H9 (cell line): ENCODE data around the gene BZW1. TPM values are rescaled to one million over a fixed set of nuclear protein-coding genes. Genes with fewer than 3 reads are reported as not detected.
"Not testable (repeated sequence)": the region's sequence is repeated elsewhere in the genome, so short reads cannot be mapped to it uniquely, and the experiment has no call there.

ENCODE experiments used
- DNase-seq: peaks from one replicate; pipeline ENCODE4 v3.0.0-alpha.2; 2017
- H2AFZ ChIP-seq: one replicate; pipeline ENCODE4 v1.6.1; 2013; ENCODE audit warnings: mild to moderate bottlenecking, low read length, control low read depth, moderate library complexity
- H2AK5ac ChIP-seq: 2 replicates; pipeline ENCODE4 v1.6.1; 2013; ENCODE audit warnings: low read length, control low read depth, mixed read lengths; ENCODE audit not compliant: insufficient read length
- H2BK120ac ChIP-seq: one replicate; pipeline ENCODE4 v1.6.1; 2013; ENCODE audit warnings: low read depth, mild to moderate bottlenecking, low read length, control low read depth, inconsistent platforms; ENCODE audit not compliant: poor library complexity, severe bottlenecking
- H2BK12ac ChIP-seq: 2 replicates; pipeline ENCODE4 v1.6.1; 2013; ENCODE audit warnings: low read length, control low read depth, mixed read lengths, low read depth; ENCODE audit not compliant: insufficient read length
- H2BK15ac ChIP-seq: 2 replicates; pipeline ENCODE4 v1.6.1; 2013; ENCODE audit warnings: low read depth, low read length, control low read depth
- H2BK20ac ChIP-seq: one replicate; pipeline ENCODE4 v1.6.1; 2013; ENCODE audit warnings: low read depth, mild to moderate bottlenecking, low read length, control low read depth, inconsistent platforms; ENCODE audit not compliant: poor library complexity, severe bottlenecking
- H2BK5ac ChIP-seq: 2 replicates; pipeline ENCODE4 v1.6.1; 2013; ENCODE audit warnings: low read length, control low read depth, mixed read lengths; ENCODE audit not compliant: insufficient read length
- H3K14ac ChIP-seq: 2 replicates; pipeline ENCODE4 v1.6.1; 2013; ENCODE audit warnings: low read length, control low read depth; ENCODE audit not compliant: insufficient read depth
- H3K18ac ChIP-seq: 2 replicates; pipeline ENCODE4 v1.6.1; 2013; ENCODE audit warnings: low read depth, mild to moderate bottlenecking, mixed read lengths, low read length, control low read depth; ENCODE audit not compliant: insufficient read length
- H3K23ac ChIP-seq: 2 replicates; pipeline ENCODE4 v1.6.1; 2013; ENCODE audit warnings: low read length, control low read depth, mixed read lengths, low read depth; ENCODE audit not compliant: insufficient read length
- H3K23me2 ChIP-seq: 2 replicates; pipeline ENCODE4 v1.6.1; 2013; ENCODE audit warnings: low read depth, mild to moderate bottlenecking, mixed read lengths, low read length, control low read depth; ENCODE audit not compliant: insufficient read length, poor library complexity, severe bottlenecking
- H3K27ac ChIP-seq: 2 replicates; pipeline ENCODE4 v1.5.1; 2013; ENCODE audit warnings: low read length, control low read depth, mixed read lengths, low read depth; ENCODE audit not compliant: insufficient read length
- H3K27me3 ChIP-seq: 2 replicates; pipeline ENCODE4 v1.6.1; 2013; ENCODE audit warnings: low read length, control low read depth, inconsistent platforms; ENCODE audit not compliant: insufficient read depth
- H3K4ac ChIP-seq: 2 replicates; pipeline ENCODE4 v1.6.1; 2013; ENCODE audit warnings: low read depth, mild to moderate bottlenecking, control low read depth, inconsistent platforms, low read length, moderate library complexity
- H3K4me1 ChIP-seq: 2 replicates; pipeline ENCODE4 v1.6.1; 2013; ENCODE audit warnings: low read length, control low read depth, inconsistent platforms; ENCODE audit not compliant: insufficient read depth
- H3K4me2 ChIP-seq: 2 replicates; pipeline ENCODE4 v1.6.1; 2013; ENCODE audit warnings: low read length, control low read depth, mixed read lengths; ENCODE audit not compliant: insufficient read length, insufficient read depth
- H3K56ac ChIP-seq: 2 replicates; pipeline ENCODE4 v1.6.1; 2013; ENCODE audit warnings: low read depth, mild to moderate bottlenecking, mixed read lengths, low read length, control low read depth; ENCODE audit not compliant: insufficient read length
- H3K79me1 ChIP-seq: 2 replicates; pipeline ENCODE4 v1.6.1; 2013; ENCODE audit warnings: low read depth, mild to moderate bottlenecking, moderate library complexity, low read length, control low read depth, inconsistent platforms; ENCODE audit not compliant: insufficient read depth, poor library complexity, severe bottlenecking
- H3K79me2 ChIP-seq: 2 replicates; pipeline ENCODE4 v1.6.1; 2013; ENCODE audit warnings: low read length, control low read depth, inconsistent platforms; ENCODE audit not compliant: insufficient read depth
- H3K9ac ChIP-seq: 2 replicates; pipeline ENCODE4 v1.6.1; 2013; ENCODE audit warnings: low read length, control low read depth, mixed read lengths; ENCODE audit not compliant: insufficient read length; ENCODE audit errors: extremely low read depth
- H3K9me3 ChIP-seq: one replicate; pipeline ENCODE4 v1.6.1; 2013; ENCODE audit warnings: low read depth, low read length, inconsistent platforms; ENCODE audit not compliant: control insufficient read depth
- H3T11ph ChIP-seq: one replicate; pipeline ENCODE4 v1.6.1; 2013; ENCODE audit warnings: mild to moderate bottlenecking, low read length, control low read depth, inconsistent platforms
- H4K20me1 ChIP-seq: one replicate; pipeline ENCODE4 v1.6.1; 2013; ENCODE audit not compliant: control insufficient read depth, insufficient read length, insufficient read depth
- H4K5ac ChIP-seq: 2 replicates; pipeline ENCODE4 v1.6.1; 2013; ENCODE audit warnings: low read depth, mild to moderate bottlenecking, mixed read lengths, low read length, control low read depth; ENCODE audit not compliant: insufficient read length
- H4K8ac ChIP-seq: replicated peaks from 2 replicates; pipeline ENCODE4 v1.6.1; 2013; ENCODE audit warnings: low read length, control low read depth, mixed read lengths, low read depth; ENCODE audit not compliant: insufficient read length
- H4K91ac ChIP-seq: 2 replicates; pipeline ENCODE4 v1.6.1; 2013; ENCODE audit warnings: low read depth, mild to moderate bottlenecking, moderate library complexity, mixed read lengths, low read length, control low read depth; ENCODE audit not compliant: insufficient read length
- H3K27ac Mint-ChIP-seq, 3 experiments: 2 replicates in 2 of 3; 3 replicates in 1 of 3; pipeline ENCODE4 v1.8.0; 2020 to 2021; ENCODE audit warnings: mixed read lengths in 3 of 3, mild to moderate bottlenecking in 1 of 3, moderate library complexity in 1 of 3
- H3K27me3 Mint-ChIP-seq: 2 replicates; pipeline ENCODE4 v1.8.0; 2021; ENCODE audit warnings: low read depth, mild to moderate bottlenecking, moderate library complexity, mixed read lengths
- H3K36me3 Mint-ChIP-seq, 3 experiments: 2 replicates in 2 of 3; 3 replicates in 1 of 3; pipeline ENCODE4 v1.8.0; 2020 to 2021; ENCODE audit warnings: low read depth in 3 of 3, mixed read lengths in 3 of 3; ENCODE audit not compliant: insufficient read depth in 1 of 3
- H3K4me1 Mint-ChIP-seq, 2 experiments: 2 replicates each; pipeline ENCODE4 v1.8.0; 2020; ENCODE audit warnings: mixed read lengths in 2 of 2
- H3K4me3 Mint-ChIP-seq, 2 experiments: 2 replicates in 1 of 2; 3 replicates in 1 of 2; pipeline ENCODE4 v1.8.0; 2020 to 2021; ENCODE audit warnings: mild to moderate bottlenecking in 2 of 2, mixed read lengths in 2 of 2, moderate library complexity in 1 of 2
- H3K9me3 Mint-ChIP-seq, 2 experiments: 2 replicates in 1 of 2; 3 replicates in 1 of 2; pipeline ENCODE4 v1.8.0; 2020; ENCODE audit warnings: mild to moderate bottlenecking in 2 of 2, mixed read lengths in 2 of 2, moderate library complexity in 1 of 2
- WGBS: extraction: QIAGEN DNeasy Blood & Tissue Kit; methylation state at CpG from one replicate; pipeline ENCODE4 v1.1.7; 2013; ENCODE audit warnings: missing lambda C conversion rate, low lambda C conversion rate, mixed read lengths; ENCODE audit not compliant: insufficient read length; ENCODE audit errors: extremely low coverage; 5-methylcytosine and 5-hydroxymethylcytosine counted together
- total RNA-seq: library from RNA; stranded (reverse); gene quantifications from 2 replicates; pipeline ENCODE4 v1.2.1, GENCODE V29; 2021
- TF ChIP-seq, protein P1 (sequence below): fragments of 200-600 bp; sonication (generic); conservative IDR thresholded peaks from 3 replicates; pipeline ENCODE4 v1.8.0; 2021; ENCODE audit warnings: antibody characterized with exemption, mild to moderate bottlenecking

The BZW1 gene
- total RNA-seq, 1 experiment from 2014 or later, result 370 TPM

GRCh38 chr2:200800458-200800857 lies 11.3 kb upstream of the BZW1 start:
- H4K5ac ChIP-seq, result no peak overlapping the region
- TF ChIP-seq, protein P1, sequence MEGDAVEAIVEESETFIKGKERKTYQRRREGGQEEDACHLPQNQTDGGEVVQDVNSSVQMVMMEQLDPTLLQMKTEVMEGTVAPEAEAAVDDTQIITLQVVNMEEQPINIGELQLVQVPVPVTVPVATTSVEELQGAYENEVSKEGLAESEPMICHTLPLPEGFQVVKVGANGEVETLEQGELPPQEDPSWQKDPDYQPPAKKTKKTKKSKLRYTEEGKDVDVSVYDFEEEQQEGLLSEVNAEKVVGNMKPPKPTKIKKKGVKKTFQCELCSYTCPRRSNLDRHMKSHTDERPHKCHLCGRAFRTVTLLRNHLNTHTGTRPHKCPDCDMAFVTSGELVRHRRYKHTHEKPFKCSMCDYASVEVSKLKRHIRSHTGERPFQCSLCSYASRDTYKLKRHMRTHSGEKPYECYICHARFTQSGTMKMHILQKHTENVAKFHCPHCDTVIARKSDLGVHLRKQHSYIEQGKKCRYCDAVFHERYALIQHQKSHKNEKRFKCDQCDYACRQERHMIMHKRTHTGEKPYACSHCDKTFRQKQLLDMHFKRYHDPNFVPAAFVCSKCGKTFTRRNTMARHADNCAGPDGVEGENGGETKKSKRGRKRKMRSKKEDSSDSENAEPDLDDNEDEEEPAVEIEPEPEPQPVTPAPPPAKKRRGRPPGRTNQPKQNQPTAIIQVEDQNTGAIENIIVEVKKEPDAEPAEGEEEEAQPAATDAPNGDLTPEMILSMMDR, result no peak
- no peak overlapping the region for H2BK15ac ChIP-seq
- Mint-ChIP-seq H3K27me3 (peaks cover 2% of the 10 kb centered on the region; the same call in 1 of the 2 replicates), H3K27ac (no peak overlapping the region), H3K36me3 (peaks cover 2 to 6% (median 2%) of the 10 kb centered on the region in 3 experiments; a peak in 5 of 7 replicates), H3K9me3 (peaks cover 2 to 5% of the 10 kb centered on the region in 2 experiments; a peak in 2 of 5 replicates), H3K4me1 (peaks cover 8 to 9% of the 10 kb centered on the region in 2 experiments), H3K4me3 (no peak overlapping the region)
- H4K20me1 ChIP-seq, result no peaks in the 10 kb centered on the region
- H3K56ac ChIP-seq, result no peak overlapping the region
- H2AFZ ChIP-seq, result no peak overlapping the region
- H3K4me1 ChIP-seq, result no peaks in the 10 kb centered on the region
- H3K79me1 ChIP-seq, result no peaks in the 10 kb centered on the region
- no peak overlapping the region for H2BK12ac ChIP-seq
- H4K8ac ChIP-seq, result no peak overlapping the region
- WGBS, result no CpG with 5 or more reads among the region's 2 CpGs
- H3K23me2 ChIP-seq, result no peaks in the 10 kb centered on the region
- no peaks in the 10 kb centered on the region for H3K27me3 ChIP-seq
- no peaks in the 10 kb centered on the region for H3K79me2 ChIP-seq
- H3K4ac ChIP-seq, result no peak overlapping the region
- no peak overlapping the region for H2BK20ac ChIP-seq
- no peak overlapping the region for H2BK120ac ChIP-seq
- no peak overlapping the region for H3K23ac ChIP-seq
- no peak overlapping the region for H3K14ac ChIP-seq
- no peak overlapping the region for H3K9ac ChIP-seq
- no peaks in the 10 kb centered on the region for H3K9me3 ChIP-seq
- H3K18ac ChIP-seq, result no peak overlapping the region
- H3K4me2 ChIP-seq, result no peak overlapping the region
- no peak overlapping the region for H2BK5ac ChIP-seq
- no peak overlapping the region for H4K91ac ChIP-seq
- H2AK5ac ChIP-seq, result no peak overlapping the region
- no peak for DNase-seq
- no peak overlapping the region for H3T11ph ChIP-seq
- H3K27ac ChIP-seq, result no peak overlapping the region

GRCh38 chr2:200801431-200801830 lies 10.3 kb upstream of the BZW1 start:
- not testable (repeated sequence) for H2AK5ac ChIP-seq, H3K79me1 ChIP-seq, H2BK15ac ChIP-seq, H3K4me1 Mint-ChIP-seq, H3K56ac ChIP-seq, H3K18ac ChIP-seq, H3K23ac ChIP-seq, H3K27ac Mint-ChIP-seq, H4K20me1 ChIP-seq, H2BK5ac ChIP-seq, H4K91ac ChIP-seq, H3K4me3 Mint-ChIP-seq, H3K79me2 ChIP-seq, H2BK20ac ChIP-seq, H2BK120ac ChIP-seq, H3K4me2 ChIP-seq, H3K36me3 Mint-ChIP-seq, H3K27ac ChIP-seq, H4K8ac ChIP-seq, H2BK12ac ChIP-seq, H4K5ac ChIP-seq, H3T11ph ChIP-seq, H3K9ac ChIP-seq, H3K27me3 Mint-ChIP-seq, H3K4me1 ChIP-seq, H3K9me3 Mint-ChIP-seq, H3K27me3 ChIP-seq, H3K4ac ChIP-seq, DNase-seq, H3K9me3 ChIP-seq, H3K14ac ChIP-seq, H3K23me2 ChIP-seq, H2AFZ ChIP-seq
- no CpG with 5 or more reads among the region's 1 CpG for WGBS
